Measurements from ENCODE around the gene BBS1.

Gene BBS1

GRCh38 chr11:66547662-66548009 lies 37.2 kb downstream of the BBS1 start:
- TF ChIP-seq GATA2 (IDR thresholded peaks at IDR 0.05; ENCODE audit: low read depth, low read length), result no peak
- TF ChIP-seq GATA3 (IDR thresholded peaks at IDR 0.05; ENCODE audit: low read depth, low read length), result no peak

GRCh38 chr11:66548041-66548440 lies 37.6 kb downstream of the BBS1 start:
- TF ChIP-seq GATA3 (IDR thresholded peaks at IDR 0.05; ENCODE audit: low read depth, low read length) (no peak), GATA2 (IDR thresholded peaks at IDR 0.05; ENCODE audit: low read depth, low read length) (no peak)

- TF ChIP-seq GATA3 (IDR thresholded peaks at IDR 0.05; ENCODE audit: low read depth, low read length) (no peak), GATA2 (IDR thresholded peaks at IDR 0.05; ENCODE audit: low read depth, low read length) (no peak)
Observed at GRCh38 chr11:66548774-66549630, 38.6 kb downstream of the BBS1 start.

GRCh38 chr11:66549696-66550095 lies 39.3 kb downstream of the BBS1 start:
- TF ChIP-seq GATA3 (IDR thresholded peaks at IDR 0.05; ENCODE audit: low read depth, low read length), result no peak
- no peak for TF ChIP-seq GATA2 (IDR thresholded peaks at IDR 0.05; ENCODE audit: low read depth, low read length)

- TF ChIP-seq GATA2 (IDR thresholded peaks at IDR 0.05; ENCODE audit: low read depth, low read length), result no peak
- TF ChIP-seq GATA3 (IDR thresholded peaks at IDR 0.05; ENCODE audit: low read depth, low read length), result no peak
Observed at GRCh38 chr11:66550887-66551286, 40.5 kb downstream of the BBS1 start.

- TF ChIP-seq GATA2 (IDR thresholded peaks at IDR 0.05; ENCODE audit: low read depth, low read length), result no peak
- no peak for TF ChIP-seq GATA3 (IDR thresholded peaks at IDR 0.05; ENCODE audit: low read depth, low read length)
Observed at GRCh38 chr11:66554602-66555001, 44.2 kb downstream of the BBS1 start.

GRCh38 chr11:66555416-66555815 lies 45.0 kb downstream of the BBS1 start:
- no peak for TF ChIP-seq GATA2 (IDR thresholded peaks at IDR 0.05; ENCODE audit: low read depth, low read length)
- TF ChIP-seq GATA3 (IDR thresholded peaks at IDR 0.05; ENCODE audit: low read depth, low read length), result no peak

- TF ChIP-seq GATA3 (IDR thresholded peaks at IDR 0.05; ENCODE audit: low read depth, low read length) (no peak), GATA2 (IDR thresholded peaks at IDR 0.05; ENCODE audit: low read depth, low read length) (no peak)
Observed at GRCh38 chr11:66556086-66556485, 45.7 kb downstream of the BBS1 start.

GRCh38 chr11:66557733-66558326 lies 47.4 kb downstream of the BBS1 start:
- no peak for TF ChIP-seq GATA2 (IDR thresholded peaks at IDR 0.05; ENCODE audit: low read depth, low read length)
- no peak for TF ChIP-seq GATA3 (IDR thresholded peaks at IDR 0.05; ENCODE audit: low read depth, low read length)

GRCh38 chr11:66559142-66559865 lies 48.9 kb downstream of the BBS1 start:
- TF ChIP-seq GATA3 (IDR thresholded peaks at IDR 0.05; ENCODE audit: low read depth, low read length), result no peak
- no peak for TF ChIP-seq GATA2 (IDR thresholded peaks at IDR 0.05; ENCODE audit: low read depth, low read length)

- TF ChIP-seq GATA2 (IDR thresholded peaks at IDR 0.05; ENCODE audit: low read depth, low read length), result no peak
- TF ChIP-seq GATA3 (IDR thresholded peaks at IDR 0.05; ENCODE audit: low read depth, low read length), result no peak
Observed at GRCh38 chr11:66559866-66560676, 49.6 kb downstream of the BBS1 start.

GRCh38 chr11:66561178-66561974 lies 50.9 kb downstream of the BBS1 start:
- no peak for TF ChIP-seq GATA2 (IDR thresholded peaks at IDR 0.05; ENCODE audit: low read depth, low read length)
- no peak for TF ChIP-seq GATA3 (IDR thresholded peaks at IDR 0.05; ENCODE audit: low read depth, low read length)

GRCh38 chr11:66561975-66562248 lies 51.5 kb downstream of the BBS1 start:
- TF ChIP-seq GATA2 (IDR thresholded peaks at IDR 0.05; ENCODE audit: low read depth, low read length), result no peak
